Measurements from ENCODE around the gene DMPK.

Gene DMPK

GRCh38 chr19:45779231-45780145 is 2.8 kb downstream of the DMPK start:
- peaks cover 27% of the 10 kb centered on the region for H3K4me1 ChIP-seq (ENCODE audit: insufficient read depth, poor library complexity, severe bottlenecking)
- H3K27ac ChIP-seq (ENCODE audit: poor library complexity, severe bottlenecking): no peak overlapping the region
- DNase-seq (ENCODE audit: low spot score) (peak; percentile 91), ATAC-seq (ENCODE audit: low read depth) (peak; percentile 72)
- peak; percentile 78 for TF ChIP-seq CTCF (IDR thresholded peaks at IDR 0.05; ENCODE audit: poor library complexity, severe bottlenecking)
- no peaks in the 10 kb centered on the region for H3K9me3 ChIP-seq (ENCODE audit: severe bottlenecking)
- H3K27me3 ChIP-seq (ENCODE audit: insufficient read depth, poor library complexity, severe bottlenecking): no peaks in the 10 kb centered on the region
- peak overlapping the region; percentile 37 for H3K4me3 ChIP-seq (ENCODE audit: severe bottlenecking)
- peaks cover 19% of the 10 kb centered on the region for H3K36me3 ChIP-seq (ENCODE audit: low read depth)

- no peak for ATAC-seq (ENCODE audit: low read depth)
- DNase-seq (ENCODE audit: low spot score): no peak
Measured at GRCh38 chr19:45778010-45778661, 4.2 kb downstream of the DMPK start.

GRCh38 chr19:45777395-45777961 is 4.8 kb downstream of the DMPK start:
- DNase-seq (ENCODE audit: low spot score) (no peak), ATAC-seq (ENCODE audit: low read depth) (no peak)
- Histone ChIP-seq H3K27ac (ENCODE audit: poor library complexity, severe bottlenecking) (no peak overlapping the region), H3K9me3 (ENCODE audit: severe bottlenecking) (no peaks in the 10 kb centered on the region), H3K4me3 (ENCODE audit: severe bottlenecking) (no peak overlapping the region), H3K36me3 (ENCODE audit: low read depth) (peaks cover 21% of the 10 kb centered on the region), H3K4me1 (ENCODE audit: insufficient read depth, poor library complexity, severe bottlenecking) (peaks cover 17% of the 10 kb centered on the region), H3K27me3 (ENCODE audit: insufficient read depth, poor library complexity, severe bottlenecking) (no peaks in the 10 kb centered on the region)
- no peak for TF ChIP-seq CTCF (IDR thresholded peaks at IDR 0.05; ENCODE audit: poor library complexity, severe bottlenecking)

More at GRCh38 chr19:45778010-45778661, 4.2 kb downstream of the DMPK start:
- TF ChIP-seq CTCF (IDR thresholded peaks at IDR 0.05; ENCODE audit: poor library complexity, severe bottlenecking): no peak
- Histone ChIP-seq H3K27me3 (ENCODE audit: insufficient read depth, poor library complexity, severe bottlenecking) (no peaks in the 10 kb centered on the region), H3K9me3 (ENCODE audit: severe bottlenecking) (no peaks in the 10 kb centered on the region), H3K4me3 (ENCODE audit: severe bottlenecking) (no peak overlapping the region), H3K27ac (ENCODE audit: poor library complexity, severe bottlenecking) (no peak overlapping the region), H3K4me1 (ENCODE audit: insufficient read depth, poor library complexity, severe bottlenecking) (peaks cover 21% of the 10 kb centered on the region), H3K36me3 (ENCODE audit: low read depth) (peaks cover 21% of the 10 kb centered on the region)

- Histone ChIP-seq H3K9me3 (ENCODE audit: severe bottlenecking) (no peaks in the 10 kb centered on the region), H3K36me3 (ENCODE audit: low read depth) (peaks cover 21% of the 10 kb centered on the region), H3K4me1 (ENCODE audit: insufficient read depth, poor library complexity, severe bottlenecking) (no peaks in the 10 kb centered on the region), H3K4me3 (ENCODE audit: severe bottlenecking) (no peak overlapping the region), H3K27ac (ENCODE audit: poor library complexity, severe bottlenecking) (no peak overlapping the region), H3K27me3 (ENCODE audit: insufficient read depth, poor library complexity, severe bottlenecking) (no peaks in the 10 kb centered on the region)
- ATAC-seq (ENCODE audit: low read depth): no peak
- no peak for DNase-seq (ENCODE audit: low spot score)
- TF ChIP-seq CTCF (IDR thresholded peaks at IDR 0.05; ENCODE audit: poor library complexity, severe bottlenecking): no peak
Measured at GRCh38 chr19:45774765-45775164, 7.5 kb downstream of the DMPK start.
